Fibroblast of skin of scalp (primary cell): ENCODE results near the gene CAMTA1.
A peak's percentile ranks its signal among the peaks of the same experiment; 100 is the strongest.

ENCODE experiments used
- DNase-seq: peaks from one replicate; pipeline ENCODE4 v3.0.0-alpha.2; 2013

The CAMTA1 gene

GRCh38 chr1:6852136-6852890, 67.1 kb downstream of the CAMTA1 start:
- no peak for DNase-seq

- no peak for DNase-seq
Observed at GRCh38 chr1:6854166-6854565, 68.9 kb downstream of the CAMTA1 start.

- no peak for DNase-seq
Observed at GRCh38 chr1:6857831-6858230, 72.6 kb downstream of the CAMTA1 start.

- peak; percentile 63 for DNase-seq
Observed at GRCh38 chr1:6858596-6858995, 73.3 kb downstream of the CAMTA1 start.

GRCh38 chr1:6859415-6860343, 74.4 kb downstream of the CAMTA1 start:
- DNase-seq: peak; percentile 99

GRCh38 chr1:6860401-6860800, 75.1 kb downstream of the CAMTA1 start:
- peak; percentile 30 for DNase-seq

- DNase-seq: no peak
Observed at GRCh38 chr1:6861075-6861724, 75.9 kb downstream of the CAMTA1 start.

GRCh38 chr1:6862906-6863305, 77.7 kb downstream of the CAMTA1 start:
- no peak for DNase-seq

- DNase-seq: no peak
Observed at GRCh38 chr1:6864166-6864565, 78.9 kb downstream of the CAMTA1 start.

GRCh38 chr1:6866825-6867224, 81.6 kb downstream of the CAMTA1 start:
- DNase-seq: no peak

- no peak for DNase-seq
Observed at GRCh38 chr1:6867321-6867720, 82.1 kb downstream of the CAMTA1 start.

- DNase-seq: no peak
Observed at GRCh38 chr1:6867729-6868659, 82.7 kb downstream of the CAMTA1 start.

- DNase-seq: no peak
Observed at GRCh38 chr1:6868660-6869380, 83.6 kb downstream of the CAMTA1 start.

GRCh38 chr1:6869545-6869944, 84.3 kb downstream of the CAMTA1 start:
- no peak for DNase-seq

GRCh38 chr1:6870086-6870485, 84.8 kb downstream of the CAMTA1 start:
- DNase-seq: peak; percentile 49

- DNase-seq: peak; percentile 56
Observed at GRCh38 chr1:6870571-6870970, 85.3 kb downstream of the CAMTA1 start.

GRCh38 chr1:6871300-6871972, 86.2 kb downstream of the CAMTA1 start:
- no peak for DNase-seq

GRCh38 chr1:6872573-6873261, 87.5 kb downstream of the CAMTA1 start:
- DNase-seq: peak; percentile 19

- DNase-seq: peak; percentile 24
Observed at GRCh38 chr1:6873298-6874015, 88.2 kb downstream of the CAMTA1 start.
